DMS153 (cell line): ENCODE results near the gene NDFIP2.

Experiments used
- DNase-seq: peaks from one replicate; lab custom pipeline; 2025; lab: John Stamatoyannopoulos, UW

NDFIP2 gene

GRCh38 chr13:79497064-79497463 lies 16.1 kb downstream of the NDFIP2 start:
- DNase-seq, result no peak

- no peak for DNase-seq
These were observed 16.9 kb downstream of the NDFIP2 start for GRCh38 chr13:79497852-79498251.

GRCh38 chr13:79500829-79501228 lies 19.9 kb downstream of the NDFIP2 start:
- DNase-seq, result no peak

GRCh38 chr13:79501538-79502232 lies 20.7 kb downstream of the NDFIP2 start:
- DNase-seq, result no peak

GRCh38 chr13:79502859-79503468 lies 22.0 kb downstream of the NDFIP2 start:
- DNase-seq, result no peak

GRCh38 chr13:79503473-79504017 lies 22.6 kb downstream of the NDFIP2 start:
- no peak for DNase-seq

GRCh38 chr13:79508224-79508961 lies 27.4 kb downstream of the NDFIP2 start:
- no peak for DNase-seq

GRCh38 chr13:79511611-79512010 lies 30.7 kb downstream of the NDFIP2 start:
- DNase-seq, result no peak

- DNase-seq, result no peak
These were observed 32.0 kb downstream of the NDFIP2 start for GRCh38 chr13:79512950-79513349.

- no peak for DNase-seq
These were observed 35.6 kb downstream of the NDFIP2 start for GRCh38 chr13:79516595-79516994.

GRCh38 chr13:79519255-79519654 lies 38.3 kb downstream of the NDFIP2 start:
- DNase-seq, result no peak

GRCh38 chr13:79522583-79522982 lies 41.6 kb downstream of the NDFIP2 start:
- no peak for DNase-seq

GRCh38 chr13:79525064-79525857 lies 44.3 kb downstream of the NDFIP2 start:
- DNase-seq, result no peak

GRCh38 chr13:79527698-79528097 lies 46.7 kb downstream of the NDFIP2 start:
- no peak for DNase-seq

- DNase-seq, result no peak
These were observed 47.4 kb downstream of the NDFIP2 start for GRCh38 chr13:79528356-79528755.

GRCh38 chr13:79528759-79529191 lies 47.8 kb downstream of the NDFIP2 start:
- no peak for DNase-seq

GRCh38 chr13:79529817-79530216 lies 48.9 kb downstream of the NDFIP2 start:
- no peak for DNase-seq

GRCh38 chr13:79530270-79530669 lies 49.3 kb downstream of the NDFIP2 start:
- DNase-seq, result no peak

GRCh38 chr13:79531542-79532254 lies 50.7 kb downstream of the NDFIP2 start:
- DNase-seq, result no peak

GRCh38 chr13:79532576-79532975 lies 51.6 kb downstream of the NDFIP2 start:
- no peak for DNase-seq

- DNase-seq, result no peak
These were observed 52.9 kb downstream of the NDFIP2 start for GRCh38 chr13:79533781-79534400.
